ENCODE data around the gene MAP7D2. TPM values are rescaled to one million over a fixed set of nuclear protein-coding genes. Genes with fewer than 3 reads are reported as not detected.

Gene MAP7D2
- total RNA-seq, 4 donors from 2014 or later = 2.1 to 4.4 (median 2.2) TPM; not detected in 1

DNA sequence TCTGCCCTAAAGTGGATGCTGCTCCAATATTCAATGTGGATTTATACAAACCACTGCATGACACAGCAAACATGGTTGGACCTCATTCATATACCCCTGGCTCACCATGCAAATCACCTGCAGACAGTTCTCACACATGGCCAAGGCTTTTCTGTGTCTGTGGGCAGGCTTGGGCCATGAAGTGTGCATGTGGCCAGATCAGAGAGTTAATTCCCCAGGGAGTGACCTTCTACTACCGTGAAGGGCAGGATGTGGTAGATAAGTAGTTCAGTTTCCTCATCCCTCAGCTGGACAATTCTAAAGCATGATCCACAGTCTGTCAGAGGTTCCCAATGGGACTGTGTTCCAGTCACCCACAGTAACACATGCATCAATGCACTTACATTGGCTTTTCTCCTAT, 101.3 kb downstream of the MAP7D2 start:
- Histone ChIP-seq H3K4me1 (no peaks in the 10 kb centered on the region), H3K27me3 (no peaks in the 10 kb centered on the region), H3K27ac (no peak overlapping the region), H3K36me3 (no peaks in the 10 kb centered on the region), H3K9me3 (no peaks in the 10 kb centered on the region), H3K4me3 (no peak overlapping the region)
- intact Hi-C loops (cut with DNase I; ENCODE audit: low total_unique reads) (no loop called here), in situ Hi-C loops (cut with MboI; ENCODE audit: low pct_ligation_motif_present in 1 of 4, low pct_unique_long_range_greater_than_20kb in 1 of 4, low sequenced_read_pairs in 3 of 4) (no loop called here)
- WGBS, 2 donors (ENCODE audit: low coverage in 1 of 2) = 68% methylated on average over 1 of the region's 1 CpG; no CpG with 5 or more reads in 1 of the 2 donors
- TF ChIP-seq EP300 (IDR thresholded peaks at IDR 0.05; ENCODE audit: low read depth) (no peak), POLR2A (IDR thresholded peaks at IDR 0.05) (no peak), POLR2AphosphoS5 (IDR thresholded peaks at IDR 0.05) (no peak)
- TF ChIP-seq, protein P1, sequence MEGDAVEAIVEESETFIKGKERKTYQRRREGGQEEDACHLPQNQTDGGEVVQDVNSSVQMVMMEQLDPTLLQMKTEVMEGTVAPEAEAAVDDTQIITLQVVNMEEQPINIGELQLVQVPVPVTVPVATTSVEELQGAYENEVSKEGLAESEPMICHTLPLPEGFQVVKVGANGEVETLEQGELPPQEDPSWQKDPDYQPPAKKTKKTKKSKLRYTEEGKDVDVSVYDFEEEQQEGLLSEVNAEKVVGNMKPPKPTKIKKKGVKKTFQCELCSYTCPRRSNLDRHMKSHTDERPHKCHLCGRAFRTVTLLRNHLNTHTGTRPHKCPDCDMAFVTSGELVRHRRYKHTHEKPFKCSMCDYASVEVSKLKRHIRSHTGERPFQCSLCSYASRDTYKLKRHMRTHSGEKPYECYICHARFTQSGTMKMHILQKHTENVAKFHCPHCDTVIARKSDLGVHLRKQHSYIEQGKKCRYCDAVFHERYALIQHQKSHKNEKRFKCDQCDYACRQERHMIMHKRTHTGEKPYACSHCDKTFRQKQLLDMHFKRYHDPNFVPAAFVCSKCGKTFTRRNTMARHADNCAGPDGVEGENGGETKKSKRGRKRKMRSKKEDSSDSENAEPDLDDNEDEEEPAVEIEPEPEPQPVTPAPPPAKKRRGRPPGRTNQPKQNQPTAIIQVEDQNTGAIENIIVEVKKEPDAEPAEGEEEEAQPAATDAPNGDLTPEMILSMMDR (IDR thresholded peaks at IDR 0.05) = no peak
- DNase-seq = no peak

DNA sequence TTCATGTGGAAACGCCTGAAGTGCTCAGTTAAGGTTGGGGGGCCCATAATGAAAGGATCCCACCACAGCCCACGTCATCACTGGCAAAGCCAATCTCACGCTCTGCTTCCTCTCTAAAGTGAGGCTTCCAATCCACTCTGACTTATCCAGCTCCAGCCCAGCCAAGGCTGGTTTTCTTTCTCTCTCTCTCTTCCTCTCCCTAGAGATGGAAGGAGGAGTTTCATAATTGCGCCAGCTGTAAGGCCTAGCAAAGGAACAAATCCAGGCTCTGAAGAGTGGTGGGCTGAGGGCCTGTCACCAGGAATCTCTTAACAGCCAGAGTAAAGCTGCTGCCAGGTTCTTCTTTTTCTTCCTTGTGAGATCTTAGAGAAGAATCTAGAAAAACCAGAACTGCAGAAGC, 105.1 kb downstream of the MAP7D2 start:
- Histone ChIP-seq H3K4me3 (no peak overlapping the region), H3K36me3 (no peaks in the 10 kb centered on the region), H3K27ac (no peak overlapping the region), H3K27me3 (no peaks in the 10 kb centered on the region), H3K4me1 (no peaks in the 10 kb centered on the region), H3K9me3 (no peaks in the 10 kb centered on the region)
- no peak for DNase-seq
- intact Hi-C loops (cut with DNase I; ENCODE audit: low total_unique reads) = no loop called here
- in situ Hi-C loops (cut with MboI; ENCODE audit: low pct_ligation_motif_present in 1 of 4, low pct_unique_long_range_greater_than_20kb in 1 of 4, low sequenced_read_pairs in 3 of 4) = no loop called here
- TF ChIP-seq, protein P1 (IDR thresholded peaks at IDR 0.05) = no peak
- 88% methylated on average over 4 of the region's 4 CpGs; no CpG with 5 or more reads in 1 of the 2 donors for WGBS, 2 donors (ENCODE audit: low coverage in 1 of 2)

DNA sequence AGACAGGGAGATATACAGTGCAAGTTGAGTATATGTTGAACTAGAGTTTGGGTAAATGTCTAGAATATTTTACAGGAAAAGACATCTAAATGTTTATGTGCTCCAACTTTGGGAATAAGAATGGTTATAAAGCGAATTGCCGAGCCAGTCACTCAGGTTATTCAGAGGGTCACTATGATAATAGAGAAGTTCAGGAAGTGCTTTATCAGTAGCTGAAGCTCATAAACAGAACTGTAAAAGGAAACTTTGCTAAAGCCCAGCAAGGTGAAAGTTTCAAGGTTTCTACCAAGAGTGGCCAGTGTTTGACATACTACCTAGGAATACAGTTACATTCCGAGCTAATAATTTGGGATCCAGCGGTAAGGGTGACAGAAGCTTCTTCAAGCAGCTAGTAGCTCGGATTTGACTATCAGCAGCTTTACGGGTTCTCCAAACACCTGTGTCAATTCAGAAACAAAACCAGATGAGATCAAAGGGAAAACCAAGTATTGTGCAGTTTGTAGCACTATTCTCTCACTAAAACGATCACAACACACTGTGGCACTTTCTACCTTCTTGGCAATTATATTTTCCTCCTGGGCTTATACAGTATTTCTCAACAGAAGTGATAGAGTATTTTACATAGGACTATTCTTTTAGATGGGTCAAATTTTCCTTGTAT, 108.6 kb downstream of the MAP7D2 start:
- intact Hi-C loops (cut with DNase I; ENCODE audit: low total_unique reads) = no loop called here
- in situ Hi-C loops (cut with MboI; ENCODE audit: low pct_ligation_motif_present in 1 of 4, low pct_unique_long_range_greater_than_20kb in 1 of 4, low sequenced_read_pairs in 3 of 4) = no loop called here

DNA sequence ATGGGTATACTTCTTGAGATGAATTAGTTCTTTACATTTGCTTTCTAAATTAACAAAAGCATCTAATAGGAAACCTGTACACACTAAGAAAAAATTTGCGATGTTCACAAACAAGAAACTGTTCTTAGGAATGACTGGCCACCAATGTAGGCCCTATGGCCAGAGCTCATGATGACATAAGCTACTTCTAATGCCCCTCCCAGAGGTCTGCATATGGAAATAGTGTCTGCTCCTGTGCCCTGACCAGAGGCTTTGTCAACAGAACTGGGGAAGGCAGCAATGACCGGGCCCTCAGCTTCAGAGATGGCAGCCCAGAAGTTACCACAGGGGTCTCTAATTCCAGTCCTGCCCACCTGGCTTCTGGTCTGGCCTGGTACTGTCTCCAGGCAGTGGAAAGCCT, 110.8 kb downstream of the MAP7D2 start:
- Histone ChIP-seq H3K4me1 (no peaks in the 10 kb centered on the region), H3K9me3 (no peaks in the 10 kb centered on the region), H3K27ac (no peak overlapping the region), H3K4me3 (no peak overlapping the region), H3K27me3 (no peaks in the 10 kb centered on the region), H3K36me3 (no peaks in the 10 kb centered on the region)
- intact Hi-C loops (cut with DNase I; ENCODE audit: low total_unique reads) (no loop called here), in situ Hi-C loops (cut with MboI; ENCODE audit: low pct_ligation_motif_present in 1 of 4, low pct_unique_long_range_greater_than_20kb in 1 of 4, low sequenced_read_pairs in 3 of 4) (no loop called here)
- DNase-seq = no peak
- TF ChIP-seq, protein P1 (IDR thresholded peaks at IDR 0.05) = no peak
- TF ChIP-seq EP300 (IDR thresholded peaks at IDR 0.05; ENCODE audit: low read depth) (no peak), POLR2A (IDR thresholded peaks at IDR 0.05) (no peak), POLR2AphosphoS5 (IDR thresholded peaks at IDR 0.05) (no peak)
- 83% methylated on average over 1 to 2 of the region's 2 CpGs for WGBS, 2 donors (ENCODE audit: low coverage in 1 of 2)

More for the DNA sequence above, 108.6 kb downstream of the MAP7D2 start:
- no peak for TF ChIP-seq POLR2AphosphoS5 (IDR thresholded peaks at IDR 0.05)
- no peak for TF ChIP-seq EP300 (IDR thresholded peaks at IDR 0.05; ENCODE audit: low read depth)
- no peak for TF ChIP-seq POLR2A (IDR thresholded peaks at IDR 0.05)
- TF ChIP-seq, protein P1 (IDR thresholded peaks at IDR 0.05) = no peak
- Histone ChIP-seq H3K4me3 (no peak overlapping the region), H3K27ac (peak overlapping the region in 2 of 4 donors; percentile 28 to 47), H3K36me3 (no peaks in the 10 kb centered on the region), H3K27me3 (no peaks in the 10 kb centered on the region), H3K4me1 (no peaks in the 10 kb centered on the region), H3K9me3 (no peaks in the 10 kb centered on the region)
- WGBS, 2 donors (ENCODE audit: low coverage in 1 of 2) = 50% methylated on average over 7 of the region's 7 CpGs; no CpG with 5 or more reads in 1 of the 2 donors
- DNase-seq = no peak

Data from transverse colon (tissue), 4 donors.